ENCODE data around the gene ST6GALNAC2.
A peak's percentile ranks its signal among the peaks of the same experiment; 100 is the strongest.
"Not testable (repeated sequence)": the region's sequence is repeated elsewhere in the genome, so short reads cannot be mapped to it uniquely, and the experiment has no call there.

The ST6GALNAC2 gene

GRCh38 chr17:76570457-76570856 lies 15.2 kb downstream of the ST6GALNAC2 start:
- no peak for DNase-seq

GRCh38 chr17:76569607-76570279 lies 15.9 kb downstream of the ST6GALNAC2 start:
- DNase-seq: no peak

GRCh38 chr17:76568811-76569221 lies 16.8 kb downstream of the ST6GALNAC2 start:
- no peak for DNase-seq

- DNase-seq: no peak
Observed at GRCh38 chr17:76567634-76568432, 17.8 kb downstream of the ST6GALNAC2 start.

GRCh38 chr17:76566988-76567431 lies 18.6 kb downstream of the ST6GALNAC2 start:
- DNase-seq: no peak

GRCh38 chr17:76566613-76566943 lies 19.1 kb downstream of the ST6GALNAC2 start:
- DNase-seq: no peak

- DNase-seq: no peak
Observed at GRCh38 chr17:76565728-76566612, 19.7 kb downstream of the ST6GALNAC2 start.

- DNase-seq: not testable (repeated sequence)
Observed at GRCh38 chr17:76564991-76565727, 20.5 kb downstream of the ST6GALNAC2 start.

- DNase-seq: not testable (repeated sequence)
Observed at GRCh38 chr17:76563359-76563758, 22.3 kb downstream of the ST6GALNAC2 start.

- DNase-seq: no peak
Observed at GRCh38 chr17:76562734-76563148, 22.9 kb downstream of the ST6GALNAC2 start.

- DNase-seq: no peak
Observed at GRCh38 chr17:76561799-76562268, 23.8 kb downstream of the ST6GALNAC2 start.

GRCh38 chr17:76561332-76561731 lies 24.3 kb downstream of the ST6GALNAC2 start:
- no peak for DNase-seq

- no peak for DNase-seq
Observed at GRCh38 chr17:76560877-76561221, 24.8 kb downstream of the ST6GALNAC2 start.

GRCh38 chr17:76560036-76560876 lies 25.4 kb downstream of the ST6GALNAC2 start:
- no peak for DNase-seq

- not testable (repeated sequence) for DNase-seq
Observed at GRCh38 chr17:76559460-76559859, 26.2 kb downstream of the ST6GALNAC2 start.

- no peak for DNase-seq
Observed at GRCh38 chr17:76558198-76559095, 27.2 kb downstream of the ST6GALNAC2 start.

- peak; percentile 95 for DNase-seq
Observed at GRCh38 chr17:76557368-76558197, 28.1 kb downstream of the ST6GALNAC2 start.

- no peak for DNase-seq
Observed at GRCh38 chr17:76556765-76557367, 28.8 kb downstream of the ST6GALNAC2 start.

GRCh38 chr17:76554131-76554530 lies 31.5 kb downstream of the ST6GALNAC2 start:
- no peak for DNase-seq
